ENCODE results near the gene RAPGEF4.

The RAPGEF4 gene

GRCh38 chr2:172887280-172887679, 151.6 kb downstream of the RAPGEF4 start:
- no peak overlapping the region for H3K4me3 ChIP-seq (ENCODE audit: low read length)
- no peak for DNase-seq (ENCODE audit: low read depth)
- TF ChIP-seq CTCF (conservative IDR thresholded peaks at IDR 0.05; ENCODE audit: low read length), result no peak

GRCh38 chr2:172888714-172889669, 153.3 kb downstream of the RAPGEF4 start:
- no peak overlapping the region for H3K4me3 ChIP-seq (ENCODE audit: low read length)
- no peak for TF ChIP-seq CTCF (conservative IDR thresholded peaks at IDR 0.05; ENCODE audit: low read length)
- no peak for DNase-seq (ENCODE audit: low read depth)

GRCh38 chr2:172889768-172890430, 154.3 kb downstream of the RAPGEF4 start:
- DNase-seq (ENCODE audit: low read depth), result no peak
- no peak for TF ChIP-seq CTCF (conservative IDR thresholded peaks at IDR 0.05; ENCODE audit: low read length)
- H3K4me3 ChIP-seq (ENCODE audit: low read length), result no peak overlapping the region

GRCh38 chr2:172893111-172893510, 157.5 kb downstream of the RAPGEF4 start:
- H3K4me3 ChIP-seq (ENCODE audit: low read length), result no peak overlapping the region
- no peak for TF ChIP-seq CTCF (conservative IDR thresholded peaks at IDR 0.05; ENCODE audit: low read length)
- no peak for DNase-seq (ENCODE audit: low read depth)

GRCh38 chr2:172893671-172894070, 158.0 kb downstream of the RAPGEF4 start:
- H3K4me3 ChIP-seq (ENCODE audit: low read length), result no peak overlapping the region
- no peak for TF ChIP-seq CTCF (conservative IDR thresholded peaks at IDR 0.05; ENCODE audit: low read length)
- DNase-seq (ENCODE audit: low read depth), result no peak

- H3K4me3 ChIP-seq (ENCODE audit: low read length), result no peak overlapping the region
- no peak for TF ChIP-seq CTCF (conservative IDR thresholded peaks at IDR 0.05; ENCODE audit: low read length)
- DNase-seq (ENCODE audit: low read depth), result no peak
Observed at GRCh38 chr2:172894689-172895387, 159.2 kb downstream of the RAPGEF4 start.
